ENCODE results near the gene PARP8.

The PARP8 gene

GRCh38 chr5:50863534-50864170, 197.2 kb downstream of the PARP8 start:
- in situ Hi-C loops (cut with HindIII; ENCODE audit: low pct_ligation_motif_present, low pct_unique_long_range_greater_than_20kb, low sequenced_read_pairs) = no loop called here
- DNase-seq = no peak

- no peak for DNase-seq
- in situ Hi-C loops (cut with HindIII; ENCODE audit: low pct_ligation_motif_present, low pct_unique_long_range_greater_than_20kb, low sequenced_read_pairs) = no loop called here
These were observed 198.0 kb downstream of the PARP8 start for GRCh38 chr5:50864466-50864865.

- no peak for DNase-seq
- in situ Hi-C loops (cut with HindIII; ENCODE audit: low pct_ligation_motif_present, low pct_unique_long_range_greater_than_20kb, low sequenced_read_pairs) = no loop called here
These were observed 200.0 kb downstream of the PARP8 start for GRCh38 chr5:50866415-50866814.

GRCh38 chr5:50867140-50867539, 200.7 kb downstream of the PARP8 start:
- DNase-seq = no peak

GRCh38 chr5:50873595-50874277, 207.3 kb downstream of the PARP8 start:
- DNase-seq = no peak
- in situ Hi-C loops (cut with HindIII; ENCODE audit: low pct_ligation_motif_present, low pct_unique_long_range_greater_than_20kb, low sequenced_read_pairs) = no loop called here

More at GRCh38 chr5:50867140-50867539, 200.7 kb downstream of the PARP8 start:
- in situ Hi-C loops (cut with HindIII; ENCODE audit: low pct_ligation_motif_present, low pct_unique_long_range_greater_than_20kb, low sequenced_read_pairs) = no loop called here

- in situ Hi-C loops (cut with HindIII; ENCODE audit: low pct_ligation_motif_present, low pct_unique_long_range_greater_than_20kb, low sequenced_read_pairs) = no loop called here
These were observed 208.0 kb downstream of the PARP8 start for GRCh38 chr5:50874306-50875001.

GRCh38 chr5:50875002-50875344, 208.5 kb downstream of the PARP8 start:
- in situ Hi-C loops (cut with HindIII; ENCODE audit: low pct_ligation_motif_present, low pct_unique_long_range_greater_than_20kb, low sequenced_read_pairs) = no loop called here
- no peak for DNase-seq

More at GRCh38 chr5:50874306-50875001, 208.0 kb downstream of the PARP8 start:
- no peak for DNase-seq

GRCh38 chr5:50878470-50878869, 212.0 kb downstream of the PARP8 start:
- DNase-seq = no peak
- in situ Hi-C loops (cut with HindIII; ENCODE audit: low pct_ligation_motif_present, low pct_unique_long_range_greater_than_20kb, low sequenced_read_pairs) = no loop called here

- in situ Hi-C loops (cut with HindIII; ENCODE audit: low pct_ligation_motif_present, low pct_unique_long_range_greater_than_20kb, low sequenced_read_pairs) = no loop called here
- DNase-seq = no peak
These were observed 215.0 kb downstream of the PARP8 start for GRCh38 chr5:50881407-50881806.

- in situ Hi-C loops (cut with HindIII; ENCODE audit: low pct_ligation_motif_present, low pct_unique_long_range_greater_than_20kb, low sequenced_read_pairs) = no loop called here
- no peak for DNase-seq
These were observed 220.4 kb downstream of the PARP8 start for GRCh38 chr5:50886657-50887345.

GRCh38 chr5:50887889-50888633, 221.6 kb downstream of the PARP8 start:
- no peak for DNase-seq
- in situ Hi-C loops (cut with HindIII; ENCODE audit: low pct_ligation_motif_present, low pct_unique_long_range_greater_than_20kb, low sequenced_read_pairs) = no loop called here

GRCh38 chr5:50888751-50889150, 222.3 kb downstream of the PARP8 start:
- in situ Hi-C loops (cut with HindIII; ENCODE audit: low pct_ligation_motif_present, low pct_unique_long_range_greater_than_20kb, low sequenced_read_pairs) = no loop called here
- no peak for DNase-seq

- no peak for DNase-seq
- in situ Hi-C loops (cut with HindIII; ENCODE audit: low pct_ligation_motif_present, low pct_unique_long_range_greater_than_20kb, low sequenced_read_pairs) = no loop called here
These were observed 223.4 kb downstream of the PARP8 start for GRCh38 chr5:50889790-50890189.
